Measurements from ENCODE around the gene UPP2. TPM values are rescaled to one million over a fixed set of nuclear protein-coding genes. Genes with fewer than 3 reads are reported as not detected.
A peak's percentile ranks its signal among the peaks of the same experiment; 100 is the strongest.

Gene UPP2
- total and polyA plus RNA-seq, 2 of the 13 experiments (the other 11 are each of a cell fraction or from before 2014, with no cell fraction given), result 0.07 to 0.28 TPM

GRCh38 chr2:158113741-158114295 is 12.1 kb downstream of the UPP2 start:
- TF ChIP-seq CEBPB (IDR thresholded peaks at IDR 0.05; ENCODE audit: borderline replicate concordance, low read depth, low read length) (peak; percentile 14; the same call in 1 of the 2 replicates), PAXIP1 (CRISPR knock-in tag; conservative IDR thresholded peaks at IDR 0.05) (0 out of 2 replicates have a peak, but pooled peaks have one; percentile 23), NFYB (CRISPR knock-in tag; IDR thresholded peaks at IDR 0.05) (no peak)
- in situ Hi-C loops (cut with HindIII; ENCODE audit: extremely low pct_ligation_motif_present, low pct_unique_long_range_greater_than_20kb), result no loop called here
- Histone ChIP-seq H3K27me3 (ENCODE audit: control insufficient read depth in 1 of 2, insufficient read depth in 2 of 2, low read length in 2 of 2) (0 out of 5 replicates have a peak, but pooled peaks cover 0 to 2% of the 10 kb centered on the region in 2 experiments), H3K4me2 (ENCODE audit: low read depth, low read length) (no peak overlapping the region), H3K27ac (ENCODE audit: extremely low read length, insufficient read depth, low read length) (no peak overlapping the region), H3K9me3 (ENCODE audit: low read length) (no peaks in the 10 kb centered on the region), H2AFZ (ENCODE audit: low read length) (no peak overlapping the region), H4K20me1 (ENCODE audit: insufficient read depth, low read length) (no peaks in the 10 kb centered on the region), H3K79me2 (ENCODE audit: insufficient read depth, low read length) (no peaks in the 10 kb centered on the region), H3K36me3 (replicated peaks in 1 of 2; ENCODE audit: control insufficient read depth in 1 of 2, insufficient read depth in 2 of 2, low read length in 2 of 2) (no peaks in the 10 kb centered on the region), H3K4me1 (ENCODE audit: insufficient read depth, low read length) (peaks cover 19% of the 10 kb centered on the region; the same call in 1 of the 2 replicates), H3K9ac (ENCODE audit: insufficient read depth, low read depth, low read length) (no peak overlapping the region), H3K4me3 (replicated peaks in 1 of 3; ENCODE audit: insufficient read depth in 1 of 3, low read depth in 2 of 3, low read length in 3 of 3) (no peak overlapping the region)
- ATAC-seq (no peak), DNase-seq (ENCODE audit: low spot score) (no peak), FAIRE-seq (no peak)
- ChIA-PET POLR2A (interaction anchor here (1.7 kb wide), 1 partner anchor 15 kb away, joined by 5 read pairs; no protein-coding TSS in a partner anchor), CTCF (ENCODE audit: low intra/inter-chr PET ratio, low total read pairs) (no interaction called here)
- intact Hi-C loops (cut with micrococcal nuclease; ENCODE audit: unreplicated experiment), result no loop called here
- 67% methylated on average over 4 of the region's 4 CpGs for WGBS (ENCODE audit: low lambda C conversion rate)
- BruUV-seq (replicated peaks), result no TSS peak

DNA sequence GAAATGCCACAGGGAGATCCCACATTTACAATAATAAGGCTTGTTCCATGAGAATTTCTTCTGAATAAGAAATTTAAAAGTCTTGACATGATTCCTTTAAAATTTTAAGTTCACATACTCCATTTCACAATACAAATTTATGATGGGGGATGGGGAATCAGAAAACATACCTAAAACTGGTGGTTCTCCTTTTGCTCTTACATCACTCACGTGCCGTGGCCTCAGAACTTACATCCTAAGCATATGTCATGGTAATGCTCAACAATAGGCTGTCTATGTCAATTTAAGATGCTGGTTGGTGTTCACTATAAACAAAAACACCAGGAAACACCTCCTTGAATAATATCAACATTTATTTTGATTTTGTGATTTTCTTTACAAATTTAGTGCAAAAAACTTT is 12.8 kb downstream of the UPP2 start:
- Histone ChIP-seq H3K79me2 (ENCODE audit: insufficient read depth, low read length) (no peaks in the 10 kb centered on the region), H3K27ac (ENCODE audit: extremely low read length, insufficient read depth, low read length) (no peak overlapping the region), H3K9me3 (ENCODE audit: low read length) (no peaks in the 10 kb centered on the region), H3K36me3 (replicated peaks in 1 of 2; ENCODE audit: control insufficient read depth in 1 of 2, insufficient read depth in 2 of 2, low read length in 2 of 2) (no peaks in the 10 kb centered on the region), H4K20me1 (ENCODE audit: insufficient read depth, low read length) (no peaks in the 10 kb centered on the region), H2AFZ (ENCODE audit: low read length) (no peak overlapping the region), H3K27me3 (ENCODE audit: control insufficient read depth in 1 of 2, insufficient read depth in 2 of 2, low read length in 2 of 2) (0 out of 5 replicates have a peak, but pooled peaks cover 0 to 2% of the 10 kb centered on the region in 2 experiments), H3K4me1 (ENCODE audit: insufficient read depth, low read length) (peaks cover 19% of the 10 kb centered on the region; the same call in 1 of the 2 replicates), H3K4me3 (replicated peaks in 1 of 3; ENCODE audit: insufficient read depth in 1 of 3, low read depth in 2 of 3, low read length in 3 of 3) (no peak overlapping the region), H3K4me2 (ENCODE audit: low read depth, low read length) (no peak overlapping the region), H3K9ac (ENCODE audit: insufficient read depth, low read depth, low read length) (no peak overlapping the region)
- no TSS peak for BruUV-seq (replicated peaks)
- no peak for FAIRE-seq
- in situ Hi-C loops (cut with HindIII; ENCODE audit: extremely low pct_ligation_motif_present, low pct_unique_long_range_greater_than_20kb) (no loop called here), intact Hi-C loops (cut with micrococcal nuclease; ENCODE audit: unreplicated experiment) (no loop called here)
- DNase-seq (ENCODE audit: low spot score), result no peak
- ChIA-PET CTCF (ENCODE audit: low intra/inter-chr PET ratio, low total read pairs) (no interaction called here), POLR2A (interaction anchor here (1.7 kb wide), 1 partner anchor 17 kb away, joined by 9 read pairs; no protein-coding TSS in a partner anchor)
- TF ChIP-seq FOXO1 (CRISPR knock-in tag; IDR thresholded peaks at IDR 0.05) (no peak), ZFP90 (CRISPR knock-in tag; IDR thresholded peaks at IDR 0.05; ENCODE audit: borderline replicate concordance) (no peak), FOXC1 (CRISPR knock-in tag; IDR thresholded peaks at IDR 0.05; ENCODE audit: borderline replicate concordance) (no peak), ZNF329 (CRISPR knock-in tag; IDR thresholded peaks at IDR 0.05; ENCODE audit: low read depth) (no peak), ZNF431 (CRISPR knock-in tag; IDR thresholded peaks at IDR 0.05; ENCODE audit: borderline replicate concordance, low read depth) (no peak), ZNF564 (CRISPR knock-in tag; IDR thresholded peaks at IDR 0.05) (no peak), MEF2D (CRISPR knock-in tag; IDR thresholded peaks at IDR 0.05) (no peak), ZBTB20 (CRISPR knock-in tag; IDR thresholded peaks at IDR 0.05; ENCODE audit: borderline replicate concordance, low read depth) (no peak), TAF1 (CRISPR knock-in tag; IDR thresholded peaks at IDR 0.05) (no peak), HOXD1 (CRISPR knock-in tag; IDR thresholded peaks at IDR 0.05) (no peak)
- ATAC-seq, result no peak
- WGBS (ENCODE audit: low lambda C conversion rate), result 88% methylated on average over 2 of the region's 2 CpGs
